ENCODE measurements around the gene GPSM1. TPM values are rescaled to one million over a fixed set of nuclear protein-coding genes. Genes with fewer than 3 reads are reported as not detected.

GPSM1 gene
- total and polyA plus RNA-seq, 8 donors: 3.5 to 17.4 (median 12.1) TPM

GRCh38 chr9:136386018-136386417 is 58.7 kb downstream of the GPSM1 start:
- Histone ChIP-seq H3K9me3 (no peaks in the 10 kb centered on the region), H3K4me1 (no peaks in the 10 kb centered on the region), H3K27ac (no peak overlapping the region), H3K27me3 (no peaks in the 10 kb centered on the region), H3K36me3 (peaks cover 35 to 100% (median 99%) of the 10 kb centered on the region in 4 donors), H3K4me3 (no peak overlapping the region)
- 82 to 91% (median 88%) methylated on average over 13 of the region's 13 CpGs for WGBS, 5 donors
- TF ChIP-seq EP300 (IDR thresholded peaks at IDR 0.05) (no peak), POLR2A (IDR thresholded peaks at IDR 0.05) (no peak), CTCF (IDR thresholded peaks at IDR 0.05) (no peak), POLR2AphosphoS5 (IDR thresholded peaks at IDR 0.05) (no peak)
- intact Hi-C loops (cut with DNase I; ENCODE audit: low total_unique reads): no loop called here
- DNase-seq: no peak

- H3K4me1 ChIP-seq: no peaks in the 10 kb centered on the region
- no peak for TF ChIP-seq EP300 (IDR thresholded peaks at IDR 0.05)
- no peak for TF ChIP-seq POLR2AphosphoS5 (IDR thresholded peaks at IDR 0.05)
- WGBS, 5 donors: 95 to 98% (median 97%) methylated on average over 10 to 19 of the region's 19 CpGs
- H3K4me3 ChIP-seq: no peak overlapping the region
- H3K27me3 ChIP-seq: no peaks in the 10 kb centered on the region
- peaks cover 36 to 100% (median 99%) of the 10 kb centered on the region in 4 donors for H3K36me3 ChIP-seq
- intact Hi-C loops (cut with DNase I; ENCODE audit: low total_unique reads): no loop called here
- no peaks in the 10 kb centered on the region for H3K9me3 ChIP-seq
- no peak overlapping the region for H3K27ac ChIP-seq
- no peak for DNase-seq
Observed at GRCh38 chr9:136387217-136387616, 59.9 kb downstream of the GPSM1 start.

GRCh38 chr9:136389396-136389795 is 62.1 kb downstream of the GPSM1 start:
- TF ChIP-seq CTCF (IDR thresholded peaks at IDR 0.05) (no peak), EP300 (IDR thresholded peaks at IDR 0.05) (no peak), POLR2A (IDR thresholded peaks at IDR 0.05) (no peak), POLR2AphosphoS5 (IDR thresholded peaks at IDR 0.05) (no peak)
- H3K9me3 ChIP-seq: no peaks in the 10 kb centered on the region
- H3K36me3 ChIP-seq: peaks cover 43 to 100% (median 99%) of the 10 kb centered on the region in 4 donors
- no peak for DNase-seq
- H3K27ac ChIP-seq: no peak overlapping the region
- H3K4me1 ChIP-seq: no peaks in the 10 kb centered on the region
- intact Hi-C loops (cut with DNase I; ENCODE audit: low total_unique reads): no loop called here
- 76 to 86% (median 79%) methylated on average over 14 of the region's 14 CpGs for WGBS, 5 donors
- H3K4me3 ChIP-seq: no peak overlapping the region
- H3K27me3 ChIP-seq: no peaks in the 10 kb centered on the region

GRCh38 chr9:136391737-136392537 is 64.6 kb downstream of the GPSM1 start:
- intact Hi-C loops (cut with DNase I; ENCODE audit: low total_unique reads): no loop called here
- no peaks in the 10 kb centered on the region for H3K4me1 ChIP-seq
- peaks cover 68 to 100% (median 99%) of the 10 kb centered on the region in 4 donors for H3K36me3 ChIP-seq
- TF ChIP-seq EP300 (IDR thresholded peaks at IDR 0.05) (no peak), POLR2AphosphoS5 (IDR thresholded peaks at IDR 0.05) (no peak), POLR2A (IDR thresholded peaks at IDR 0.05) (no peak), CTCF (IDR thresholded peaks at IDR 0.05) (no peak)
- no peak overlapping the region for H3K4me3 ChIP-seq
- DNase-seq: no peak
- H3K9me3 ChIP-seq: no peaks in the 10 kb centered on the region
- no peak overlapping the region for H3K27ac ChIP-seq
- no peaks in the 10 kb centered on the region for H3K27me3 ChIP-seq
- 88 to 95% (median 93%) methylated on average over 26 to 28 of the region's 28 CpGs for WGBS, 5 donors
